Dedifferentiated amniotic fluid mesenchymal stem cell (primary cell): ENCODE data around the gene GRWD1.
A peak's percentile ranks its signal among the peaks of the same experiment; 100 is the strongest.

Source experiments
- DNase-seq: peaks from one replicate; pipeline ENCODE4 v3.0.0-alpha.2; 2016; ENCODE audit errors: extremely low spot score

Gene GRWD1

DNA sequence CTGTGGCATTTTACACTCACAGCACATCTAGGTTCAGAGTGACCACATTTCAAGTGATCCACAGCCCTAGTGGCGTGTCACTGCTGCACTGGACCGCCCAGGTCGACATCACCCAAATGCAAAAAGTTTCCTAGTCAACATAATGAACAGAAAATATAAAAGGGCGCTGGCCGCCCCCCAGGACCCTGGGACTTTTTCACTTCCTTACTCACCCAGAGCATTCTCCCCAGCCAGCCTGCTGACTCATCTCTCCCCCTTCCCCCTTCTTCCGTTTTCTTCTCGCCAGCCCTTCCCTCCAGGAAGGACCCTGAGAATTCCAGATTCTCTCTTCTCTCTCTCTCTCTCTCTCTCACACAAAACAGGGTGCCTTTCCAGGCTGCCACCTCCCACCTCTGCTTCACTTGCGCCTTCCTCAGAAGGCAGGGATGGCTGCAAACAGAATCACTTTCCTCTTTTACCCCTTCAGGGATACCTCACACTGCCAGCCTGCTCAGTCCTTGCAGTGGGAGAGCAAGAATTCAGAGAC lies 21.0 kb upstream of the GRWD1 start:
- DNase-seq, result no peak

DNA sequence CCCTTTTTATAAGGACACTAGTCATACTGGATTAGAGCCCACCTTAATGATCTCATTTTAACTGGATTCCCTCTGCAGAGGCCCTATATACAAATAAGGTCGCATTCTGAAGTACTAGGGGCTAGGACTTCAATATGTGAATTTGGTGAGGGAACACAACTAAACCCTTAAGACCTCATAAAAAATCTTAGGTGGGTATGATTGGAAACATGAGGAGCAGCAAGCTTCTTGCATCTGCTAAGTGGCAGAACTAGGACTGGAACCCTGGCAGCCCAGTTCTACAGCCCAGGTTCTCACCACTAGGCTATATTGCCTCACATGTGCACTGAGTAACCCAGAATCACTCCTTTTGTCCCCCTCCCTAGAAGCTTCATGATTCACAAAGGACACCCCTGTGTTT lies 17.1 kb upstream of the GRWD1 start:
- no peak for DNase-seq

DNA sequence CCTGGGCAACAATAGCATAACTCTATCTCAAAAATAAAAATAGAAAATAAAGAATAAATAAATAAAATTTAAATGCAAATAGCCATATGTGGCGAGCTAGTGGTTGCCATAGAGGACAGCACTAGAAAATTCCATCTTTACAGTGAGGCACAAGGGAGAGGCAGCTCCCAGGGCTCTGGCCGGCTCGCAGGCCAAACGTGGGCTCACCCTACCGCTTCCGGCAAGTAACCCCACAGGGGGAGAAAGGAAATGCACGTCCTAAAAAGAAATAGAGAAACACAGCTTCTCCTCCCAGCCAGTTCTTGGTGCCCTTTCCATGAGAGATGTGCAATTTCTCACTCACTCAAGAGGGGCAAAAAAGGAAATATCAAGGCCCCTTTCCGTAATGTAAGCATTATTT lies 12.4 kb upstream of the GRWD1 start:
- DNase-seq, result no peak

DNA sequence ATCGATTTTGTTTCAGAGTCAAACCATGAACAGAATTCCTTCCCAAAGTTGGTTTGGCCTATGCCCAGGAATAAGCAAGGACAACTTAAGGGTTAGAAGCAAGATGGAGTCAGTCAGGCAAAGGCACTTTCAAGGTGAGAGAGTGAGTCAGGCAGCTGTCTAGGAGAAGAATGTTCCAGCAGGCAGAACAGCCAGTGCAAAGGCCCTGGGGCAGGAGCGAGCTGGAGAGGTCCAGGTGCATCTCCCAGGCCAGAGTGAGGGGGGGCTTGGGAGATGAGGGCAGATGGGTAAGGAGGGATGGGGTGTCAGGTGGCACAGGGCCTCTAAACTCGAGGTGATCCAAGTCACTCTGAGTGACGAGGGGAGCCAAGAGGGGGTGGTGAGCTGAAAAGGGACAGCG lies 9.2 kb upstream of the GRWD1 start:
- no peak for DNase-seq

DNA sequence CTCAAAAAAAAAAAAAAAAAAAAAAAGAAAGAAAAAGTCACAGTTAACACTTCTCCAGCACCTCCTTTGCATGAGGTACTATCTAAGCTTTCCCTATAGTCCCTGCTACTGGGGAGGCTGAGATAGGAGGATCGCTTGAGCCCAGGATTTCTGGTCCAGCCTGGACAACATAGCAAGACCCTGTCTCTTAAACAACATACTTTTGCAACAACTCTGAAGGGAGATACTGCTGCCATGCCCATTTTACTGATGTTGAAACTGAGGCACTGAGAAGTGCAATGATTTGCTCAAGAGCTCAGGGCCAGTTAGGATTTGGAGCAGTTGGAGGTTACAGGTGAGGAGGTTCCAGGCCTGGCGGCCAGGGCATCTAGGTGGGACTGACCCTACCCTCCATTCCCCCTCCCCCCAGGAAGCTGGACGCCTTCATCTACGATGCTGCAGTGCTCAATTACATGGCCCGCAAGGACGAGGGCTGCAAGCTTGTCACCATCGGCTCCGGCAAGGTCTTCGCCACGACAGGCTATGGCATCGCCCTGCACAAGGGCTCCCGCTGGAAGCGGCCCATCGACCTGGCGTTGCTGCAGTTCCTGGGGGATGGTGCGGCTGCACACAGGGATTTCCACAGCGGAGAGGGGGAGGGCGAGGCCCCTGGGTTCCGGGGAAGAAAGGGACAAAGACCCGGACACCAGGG lies 4.3 kb upstream of the GRWD1 start:
- no peak for DNase-seq

DNA sequence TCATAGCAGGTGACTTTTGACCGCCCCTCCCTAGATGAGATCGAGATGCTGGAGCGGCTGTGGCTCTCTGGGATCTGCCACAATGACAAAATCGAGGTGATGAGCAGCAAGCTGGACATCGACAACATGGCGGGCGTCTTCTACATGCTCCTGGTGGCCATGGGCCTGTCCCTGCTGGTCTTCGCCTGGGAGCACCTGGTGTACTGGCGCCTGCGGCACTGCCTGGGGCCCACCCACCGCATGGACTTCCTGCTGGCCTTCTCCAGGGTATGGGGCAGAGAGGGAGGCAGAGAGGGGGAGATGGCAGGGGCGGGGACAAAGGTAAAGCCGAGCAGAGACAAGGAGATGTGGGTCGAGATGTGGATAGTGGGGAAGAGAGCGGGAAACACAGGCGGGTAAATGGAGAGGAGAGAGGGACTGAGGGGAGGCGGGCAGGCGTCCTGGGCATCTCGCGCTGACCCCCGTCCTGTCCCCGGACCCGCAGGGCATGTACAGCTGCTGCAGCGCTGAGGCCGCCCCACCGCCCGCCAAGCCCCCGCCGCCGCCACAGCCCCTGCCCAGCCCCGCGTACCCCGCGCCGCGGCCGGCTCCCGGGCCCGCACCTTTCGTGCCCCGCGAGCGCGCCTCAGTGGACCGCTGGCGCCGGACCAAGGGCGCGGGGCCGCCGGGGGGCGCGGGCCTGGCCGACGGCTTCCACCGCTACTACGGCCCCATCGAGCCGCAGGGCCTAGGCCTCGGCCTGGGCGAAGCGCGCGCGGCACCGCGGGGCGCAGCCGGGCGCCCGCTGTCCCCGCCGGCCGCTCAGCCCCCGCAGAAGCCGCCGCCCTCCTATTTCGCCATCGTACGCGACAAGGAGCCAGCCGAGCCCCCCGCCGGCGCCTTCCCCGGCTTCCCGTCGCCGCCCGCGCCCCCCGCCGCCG lies 3.4 kb upstream of the GRWD1 start:
- DNase-seq, result no peak

DNA sequence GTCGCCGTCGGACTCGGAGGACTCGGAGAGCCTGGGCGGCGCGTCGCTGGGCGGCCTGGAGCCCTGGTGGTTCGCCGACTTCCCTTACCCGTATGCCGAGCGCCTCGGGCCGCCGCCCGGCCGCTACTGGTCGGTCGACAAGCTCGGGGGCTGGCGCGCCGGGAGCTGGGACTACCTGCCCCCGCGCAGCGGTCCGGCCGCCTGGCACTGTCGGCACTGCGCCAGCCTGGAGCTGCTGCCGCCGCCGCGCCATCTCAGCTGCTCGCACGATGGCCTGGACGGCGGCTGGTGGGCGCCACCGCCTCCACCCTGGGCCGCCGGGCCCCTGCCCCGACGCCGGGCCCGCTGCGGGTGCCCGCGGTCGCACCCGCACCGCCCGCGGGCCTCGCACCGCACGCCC lies 2.5 kb upstream of the GRWD1 start:
- no peak for DNase-seq

DNA sequence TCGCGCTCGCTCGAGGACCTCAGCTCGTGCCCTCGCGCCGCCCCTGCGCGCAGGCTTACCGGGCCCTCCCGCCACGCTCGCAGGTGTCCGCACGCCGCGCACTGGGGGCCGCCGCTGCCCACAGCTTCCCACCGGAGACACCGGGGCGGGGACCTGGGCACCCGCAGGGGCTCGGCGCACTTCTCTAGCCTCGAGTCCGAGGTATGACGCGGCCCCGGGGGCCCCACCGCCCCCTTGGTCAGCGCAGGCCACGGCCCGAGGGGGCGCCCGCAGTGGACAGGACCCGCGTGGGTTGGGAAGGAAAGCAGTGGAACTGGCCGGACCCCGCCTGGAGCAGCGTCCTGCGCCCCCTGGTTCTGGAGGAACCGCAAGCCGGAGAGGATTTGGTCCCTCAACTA lies 2.1 kb upstream of the GRWD1 start:
- no peak for DNase-seq

DNA sequence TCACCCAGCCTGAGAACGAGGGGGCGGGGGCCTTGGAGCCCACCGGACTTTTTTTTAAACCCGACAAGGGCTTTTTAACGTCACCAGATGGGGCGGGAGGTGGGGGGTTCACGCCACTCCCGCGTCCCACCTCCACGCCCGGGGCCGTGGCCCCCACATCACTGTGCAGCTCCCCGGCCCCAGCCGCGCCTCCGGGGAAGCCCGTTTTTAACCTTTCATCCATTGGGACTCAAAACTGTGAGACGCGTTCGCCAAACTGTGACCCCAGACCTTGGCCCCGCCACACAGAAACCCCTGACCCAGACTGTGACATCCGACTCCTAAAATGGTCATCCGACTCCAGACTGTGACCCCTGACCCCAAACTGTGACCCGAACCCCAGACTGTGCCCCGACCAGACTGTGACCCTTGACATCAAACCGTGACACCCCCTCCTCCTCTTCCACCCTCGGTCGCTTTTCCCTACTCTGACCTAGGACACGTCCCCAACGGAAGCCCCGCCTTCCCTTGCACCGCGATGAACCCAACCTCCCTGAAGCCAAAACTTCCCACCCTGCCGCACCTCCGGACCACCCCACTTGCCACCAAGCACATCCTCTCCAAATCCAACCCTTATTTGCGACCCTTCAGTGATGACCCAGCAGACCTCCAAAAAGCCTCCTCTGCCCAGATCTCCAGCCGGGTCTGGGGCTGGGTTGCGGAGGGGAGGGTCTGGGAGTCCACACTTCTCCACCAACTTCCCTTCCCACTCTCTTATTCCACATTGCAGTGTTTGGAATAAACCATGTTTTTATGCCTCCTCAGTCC lies 1.5 kb upstream of the GRWD1 start:
- no peak for DNase-seq

DNA sequence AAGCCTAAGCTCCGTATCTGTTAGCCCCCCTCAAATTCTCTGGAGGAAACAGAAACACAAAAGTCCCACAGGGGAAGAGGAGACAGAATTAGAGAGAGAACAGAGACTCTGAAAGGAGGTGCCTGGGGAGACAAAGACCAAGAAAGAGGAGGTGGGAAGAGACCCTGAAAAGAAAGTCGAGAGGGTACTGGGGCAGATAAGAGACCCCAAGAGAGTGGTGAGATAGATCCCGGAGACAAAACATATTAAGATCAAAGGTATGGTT lies 915 bp upstream of the GRWD1 start:
- no peak for DNase-seq

DNA sequence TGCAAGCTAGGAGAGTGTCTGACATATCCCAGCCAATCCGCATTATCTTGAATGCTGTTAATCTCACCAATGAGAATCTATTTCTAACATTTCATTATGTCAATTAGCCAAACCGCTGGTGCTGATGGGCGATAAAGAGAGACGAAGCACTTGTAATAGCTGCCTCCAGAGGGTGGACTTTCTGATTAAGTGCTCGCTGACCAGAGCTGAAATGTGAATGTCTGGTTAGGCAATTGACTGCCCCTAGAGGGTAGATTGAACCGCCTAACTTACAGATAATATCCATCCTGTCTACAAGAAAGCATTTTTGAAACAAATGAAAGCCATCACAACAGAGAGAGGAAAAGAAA lies 552 bp upstream of the GRWD1 start:
- peak; percentile 92 for DNase-seq

DNA sequence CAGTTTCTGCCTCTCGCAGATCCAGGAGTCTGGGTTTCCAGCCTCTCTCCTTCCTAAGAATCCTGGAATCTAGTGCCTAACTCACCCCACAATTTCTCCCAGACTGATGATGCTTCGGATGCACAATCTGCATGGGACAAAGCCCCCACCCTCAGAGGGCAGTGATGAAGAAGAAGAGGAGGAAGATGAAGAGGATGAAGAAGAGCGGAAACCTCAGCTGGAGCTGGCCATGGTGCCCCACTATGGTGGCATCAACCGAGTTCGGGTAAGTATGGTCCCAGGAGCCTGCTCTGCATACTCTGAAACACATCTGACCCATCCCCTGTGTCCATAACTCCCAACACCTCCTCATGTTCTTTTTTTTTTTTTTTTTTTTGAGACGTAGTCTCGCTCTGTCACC lies 796 bp downstream of the GRWD1 start:
- no peak for DNase-seq

DNA sequence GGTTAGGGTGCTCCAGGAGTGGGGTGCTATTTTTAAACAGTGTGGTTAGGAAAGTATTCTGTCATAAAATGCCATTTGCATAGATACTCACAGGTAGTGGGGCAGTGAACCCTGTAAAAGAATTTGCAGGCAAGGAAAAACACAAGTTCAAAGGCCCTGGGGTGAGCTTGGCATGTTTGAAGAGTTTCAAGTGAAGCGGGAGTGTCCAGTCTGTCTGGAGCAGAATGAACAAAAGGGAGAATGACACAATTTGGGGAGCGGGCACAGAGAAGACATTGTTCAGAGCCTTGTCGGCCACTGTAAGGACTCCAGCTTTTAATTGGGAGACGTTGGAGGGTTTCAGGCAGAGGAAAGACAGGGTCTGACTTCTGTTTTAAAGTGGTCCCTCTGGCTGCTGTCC lies 2.8 kb downstream of the GRWD1 start:
- DNase-seq, result no peak

DNA sequence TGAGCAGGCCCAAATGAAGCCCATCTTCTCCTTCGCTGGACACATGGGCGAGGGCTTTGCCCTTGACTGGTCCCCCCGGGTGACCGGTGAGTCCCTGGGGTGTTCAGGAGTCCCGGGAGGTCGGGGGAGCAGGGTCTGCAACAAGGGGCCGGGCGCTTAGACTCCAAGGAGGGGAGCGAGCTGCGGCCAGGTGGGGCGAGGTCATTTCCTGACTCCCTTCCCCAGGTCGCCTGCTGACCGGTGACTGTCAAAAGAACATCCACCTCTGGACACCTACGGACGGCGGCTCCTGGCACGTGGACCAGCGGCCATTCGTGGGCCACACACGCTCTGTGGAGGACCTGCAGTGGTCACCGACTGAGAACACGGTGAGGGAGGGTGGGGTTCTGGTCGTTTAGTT lies 4.7 kb downstream of the GRWD1 start:
- DNase-seq, result no peak

DNA sequence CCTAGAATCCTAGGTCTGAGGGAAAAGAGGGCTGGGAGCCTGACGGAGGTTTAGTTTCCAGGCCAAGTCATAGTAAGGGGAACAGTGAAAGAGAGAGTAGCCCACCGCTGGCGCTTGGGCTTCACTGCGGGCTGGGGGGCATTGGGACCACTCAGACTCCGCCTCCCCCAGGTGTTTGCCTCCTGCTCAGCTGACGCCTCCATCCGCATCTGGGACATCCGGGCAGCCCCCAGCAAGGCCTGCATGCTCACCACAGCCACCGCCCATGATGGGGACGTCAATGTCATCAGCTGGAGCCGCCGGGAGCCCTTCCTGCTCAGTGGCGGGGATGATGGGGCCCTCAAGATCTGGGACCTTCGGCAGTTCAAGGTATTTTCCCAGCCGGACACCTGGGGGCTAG lies 5.1 kb downstream of the GRWD1 start:
- no peak for DNase-seq

DNA sequence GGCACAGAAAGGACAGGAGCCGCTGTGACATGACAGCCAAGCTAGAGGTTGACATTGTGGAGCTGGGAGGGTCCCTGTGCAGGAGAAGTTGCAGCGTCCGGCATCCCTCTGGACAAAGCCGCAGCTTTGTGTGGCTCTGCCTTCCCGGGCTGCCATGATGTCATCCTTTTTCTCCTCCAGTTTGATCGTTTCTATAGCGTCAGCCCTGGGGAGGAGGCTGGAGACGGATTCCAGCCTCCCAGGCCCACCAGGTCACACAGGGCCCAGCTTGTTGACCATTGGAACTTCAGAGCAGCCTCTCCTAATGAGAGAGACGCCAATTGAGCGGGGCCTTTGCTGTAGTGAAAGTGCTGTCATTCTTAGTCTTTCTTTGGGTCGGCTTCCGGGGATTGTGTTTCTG lies 5.8 kb downstream of the GRWD1 start:
- DNase-seq, result no peak

DNA sequence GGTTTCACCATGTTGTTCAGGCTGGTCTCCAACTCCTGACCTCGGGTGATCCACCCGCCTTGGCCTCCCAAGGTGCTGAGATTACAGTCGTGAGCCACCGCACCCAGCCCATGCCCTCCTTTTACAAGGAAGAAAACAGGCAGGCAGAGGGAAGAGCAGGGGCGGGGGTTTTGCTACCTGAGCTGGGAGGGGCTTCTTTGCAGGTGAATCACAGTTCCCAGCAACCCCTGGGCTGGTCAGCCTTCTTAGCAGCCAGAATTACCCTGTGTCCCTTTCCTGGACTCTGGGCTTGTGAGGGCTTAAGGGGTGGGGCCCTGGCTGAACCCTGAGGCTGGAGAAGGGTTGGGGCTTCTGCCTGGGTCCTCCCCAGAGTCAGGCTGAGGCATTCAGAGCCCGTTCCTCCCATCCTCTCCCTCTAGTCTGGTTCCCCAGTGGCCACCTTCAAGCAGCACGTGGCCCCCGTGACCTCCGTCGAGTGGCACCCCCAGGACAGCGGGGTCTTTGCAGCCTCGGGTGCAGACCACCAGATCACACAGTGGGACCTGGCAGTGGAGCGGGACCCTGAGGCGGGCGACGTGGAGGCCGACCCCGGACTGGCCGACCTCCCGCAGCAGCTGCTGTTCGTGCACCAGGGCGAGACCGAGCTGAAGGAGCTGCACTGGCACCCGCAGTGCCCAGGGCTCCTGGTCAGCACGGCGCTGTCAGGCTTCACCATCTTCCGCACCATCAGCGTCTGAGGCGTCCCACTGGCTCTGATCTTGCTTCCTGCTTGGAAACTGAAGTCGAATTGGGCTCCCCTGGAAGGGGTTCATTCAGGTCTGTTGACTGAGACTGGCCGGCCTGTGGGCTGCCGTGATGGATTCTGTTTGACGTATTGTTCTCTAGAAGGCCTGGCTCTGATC lies 6.8 kb downstream of the GRWD1 start:
- no peak for DNase-seq

DNA sequence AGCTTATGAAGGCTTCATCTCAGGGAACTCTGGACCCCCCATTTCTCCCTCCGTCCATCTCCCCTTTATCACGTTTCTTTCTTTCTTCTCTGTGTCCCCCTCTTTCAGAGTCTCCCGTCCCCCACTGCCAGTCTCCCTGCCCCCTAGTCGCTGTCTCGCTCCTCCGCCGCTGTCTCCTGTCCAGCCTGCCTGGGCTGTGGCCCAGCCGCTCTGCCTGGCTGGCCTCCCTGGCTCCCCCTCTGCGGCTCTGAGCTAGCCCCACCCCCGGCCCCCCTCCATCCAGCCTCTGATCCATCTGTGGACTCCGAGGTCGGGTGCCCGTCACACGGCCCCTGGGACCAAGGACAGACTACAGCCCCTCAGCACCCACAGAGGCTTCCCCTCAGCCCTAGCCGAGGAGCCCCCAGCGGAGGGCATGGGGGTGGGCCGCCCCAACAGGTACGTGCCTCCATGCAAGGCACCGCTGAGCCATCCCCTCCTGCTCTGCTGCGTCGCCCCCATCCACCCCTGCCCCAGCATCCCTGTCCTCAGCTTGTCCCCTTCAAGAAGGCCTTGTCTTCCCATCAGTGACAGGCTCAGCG lies 8.5 kb downstream of the GRWD1 start:
- no peak for DNase-seq

DNA sequence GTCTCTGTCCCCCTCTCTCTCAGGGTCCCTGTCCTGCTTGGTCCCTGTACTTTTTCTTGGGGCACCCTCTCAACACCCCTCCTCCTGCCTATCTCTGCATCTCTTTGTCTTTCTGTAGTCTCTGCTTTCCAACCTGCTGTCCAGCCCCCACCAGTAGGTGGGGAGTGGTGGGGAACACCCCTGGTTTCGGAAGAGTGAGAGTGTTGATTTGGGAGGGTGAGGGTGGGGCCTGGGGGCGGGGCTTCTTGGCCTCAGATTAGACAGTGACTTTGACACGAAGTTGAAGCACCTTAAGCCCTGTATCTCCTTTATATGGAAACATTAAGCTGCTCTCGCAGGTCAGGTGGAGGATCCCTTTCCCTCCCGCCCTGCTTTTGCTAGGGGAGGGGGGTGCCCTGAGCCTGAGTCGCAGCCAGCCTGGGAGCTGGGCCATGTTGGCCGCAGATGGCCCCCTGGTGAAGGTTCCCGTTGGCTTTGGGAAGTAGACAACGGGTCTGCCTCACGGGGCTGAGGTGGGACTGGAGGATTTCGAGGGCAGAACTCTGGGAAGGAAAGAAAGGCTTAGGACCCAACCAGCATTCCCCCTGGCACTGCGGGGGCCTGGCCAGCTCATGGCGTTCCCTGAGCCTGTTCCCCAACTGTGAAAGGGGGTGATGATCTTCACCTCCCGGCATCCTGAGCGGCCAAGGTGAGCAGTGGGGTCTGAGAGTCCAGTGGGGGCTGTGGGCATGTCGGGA lies 9.6 kb downstream of the GRWD1 start, which contains the start of gene KCNJ14:
Gene KCNJ14 (plus strand): TSS at position 404 of the 737 bp plus-strand sequence. CDS start 6,151 bp downstream, outside the sequence.
- DNase-seq, result no peak

DNA sequence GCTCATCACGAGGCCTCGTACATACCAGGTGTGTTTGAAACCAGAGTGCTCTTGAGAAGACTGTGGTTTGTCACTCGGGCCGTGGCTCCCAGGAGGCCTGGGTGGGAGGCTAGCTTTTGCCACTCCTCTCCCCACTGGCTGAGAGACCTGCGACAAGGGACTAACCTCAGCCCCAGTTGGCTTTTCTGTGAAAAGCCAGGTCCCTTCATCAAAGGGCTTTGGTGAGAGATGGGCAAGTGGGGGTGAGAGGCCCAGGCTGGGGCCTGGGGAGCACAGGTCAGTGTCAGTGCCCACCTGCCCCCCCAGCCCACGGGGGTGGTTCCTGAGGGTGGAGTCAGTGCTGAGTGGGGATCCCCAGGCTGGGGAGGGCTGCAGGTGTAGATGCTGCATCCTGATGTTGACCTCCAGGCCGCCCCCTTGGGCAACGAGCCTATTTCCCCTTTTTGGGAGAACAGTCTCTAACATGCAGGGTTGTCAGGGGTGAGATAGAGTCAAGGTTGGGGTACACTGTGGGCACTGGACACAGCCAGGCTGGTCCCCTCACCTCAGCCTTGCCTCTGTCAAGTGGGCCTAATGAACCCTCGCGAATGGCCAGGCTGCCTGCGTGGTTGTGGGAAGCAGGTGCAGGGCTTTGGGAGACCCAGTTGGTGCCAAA lies 10.3 kb downstream of the GRWD1 start:
- DNase-seq, result no peak
